GM19023 (cell line): Measurements from ENCODE around the gene CREBL2.

Experiments used
- ATAC-seq: cut with Tn5 transposase; IDR thresholded peaks from one replicate; pipeline ENCODE4 v1.9.1; 2021; ENCODE audit warnings: mild to moderate bottlenecking, moderate library complexity; ENCODE audit not compliant: unreplicated experiment

Gene CREBL2

GRCh38 chr12:12671850-12672660 lies 60.4 kb downstream of the CREBL2 start:
- no peak for ATAC-seq

- ATAC-seq = peak; percentile 82
Measured at GRCh38 chr12:12673296-12673695, 61.6 kb downstream of the CREBL2 start.

GRCh38 chr12:12676605-12677004 lies 64.9 kb downstream of the CREBL2 start:
- ATAC-seq = no peak

- no peak for ATAC-seq
Measured at GRCh38 chr12:12681061-12681765, 69.5 kb downstream of the CREBL2 start.

GRCh38 chr12:12682284-12682683 lies 70.6 kb downstream of the CREBL2 start:
- ATAC-seq = no peak

- ATAC-seq = no peak
Measured at GRCh38 chr12:12683136-12683697, 71.5 kb downstream of the CREBL2 start.

GRCh38 chr12:12683725-12684124 lies 72.0 kb downstream of the CREBL2 start:
- no peak for ATAC-seq

GRCh38 chr12:12684375-12685106 lies 72.9 kb downstream of the CREBL2 start:
- ATAC-seq = no peak

- no peak for ATAC-seq
Measured at GRCh38 chr12:12685305-12685704, 73.6 kb downstream of the CREBL2 start.

GRCh38 chr12:12686472-12686871 lies 74.8 kb downstream of the CREBL2 start:
- ATAC-seq = no peak

GRCh38 chr12:12686925-12687324 lies 75.2 kb downstream of the CREBL2 start:
- ATAC-seq = no peak

- ATAC-seq = no peak
Measured at GRCh38 chr12:12689647-12690300, 78.1 kb downstream of the CREBL2 start.

GRCh38 chr12:12691549-12691948 lies 79.9 kb downstream of the CREBL2 start:
- no peak for ATAC-seq

GRCh38 chr12:12693111-12693671 lies 81.5 kb downstream of the CREBL2 start:
- ATAC-seq = no peak
